ENCODE measurements around the gene SLC46A2.

The SLC46A2 gene, protein sequence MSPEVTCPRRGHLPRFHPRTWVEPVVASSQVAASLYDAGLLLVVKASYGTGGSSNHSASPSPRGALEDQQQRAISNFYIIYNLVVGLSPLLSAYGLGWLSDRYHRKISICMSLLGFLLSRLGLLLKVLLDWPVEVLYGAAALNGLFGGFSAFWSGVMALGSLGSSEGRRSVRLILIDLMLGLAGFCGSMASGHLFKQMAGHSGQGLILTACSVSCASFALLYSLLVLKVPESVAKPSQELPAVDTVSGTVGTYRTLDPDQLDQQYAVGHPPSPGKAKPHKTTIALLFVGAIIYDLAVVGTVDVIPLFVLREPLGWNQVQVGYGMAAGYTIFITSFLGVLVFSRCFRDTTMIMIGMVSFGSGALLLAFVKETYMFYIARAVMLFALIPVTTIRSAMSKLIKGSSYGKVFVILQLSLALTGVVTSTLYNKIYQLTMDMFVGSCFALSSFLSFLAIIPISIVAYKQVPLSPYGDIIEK

DNA sequence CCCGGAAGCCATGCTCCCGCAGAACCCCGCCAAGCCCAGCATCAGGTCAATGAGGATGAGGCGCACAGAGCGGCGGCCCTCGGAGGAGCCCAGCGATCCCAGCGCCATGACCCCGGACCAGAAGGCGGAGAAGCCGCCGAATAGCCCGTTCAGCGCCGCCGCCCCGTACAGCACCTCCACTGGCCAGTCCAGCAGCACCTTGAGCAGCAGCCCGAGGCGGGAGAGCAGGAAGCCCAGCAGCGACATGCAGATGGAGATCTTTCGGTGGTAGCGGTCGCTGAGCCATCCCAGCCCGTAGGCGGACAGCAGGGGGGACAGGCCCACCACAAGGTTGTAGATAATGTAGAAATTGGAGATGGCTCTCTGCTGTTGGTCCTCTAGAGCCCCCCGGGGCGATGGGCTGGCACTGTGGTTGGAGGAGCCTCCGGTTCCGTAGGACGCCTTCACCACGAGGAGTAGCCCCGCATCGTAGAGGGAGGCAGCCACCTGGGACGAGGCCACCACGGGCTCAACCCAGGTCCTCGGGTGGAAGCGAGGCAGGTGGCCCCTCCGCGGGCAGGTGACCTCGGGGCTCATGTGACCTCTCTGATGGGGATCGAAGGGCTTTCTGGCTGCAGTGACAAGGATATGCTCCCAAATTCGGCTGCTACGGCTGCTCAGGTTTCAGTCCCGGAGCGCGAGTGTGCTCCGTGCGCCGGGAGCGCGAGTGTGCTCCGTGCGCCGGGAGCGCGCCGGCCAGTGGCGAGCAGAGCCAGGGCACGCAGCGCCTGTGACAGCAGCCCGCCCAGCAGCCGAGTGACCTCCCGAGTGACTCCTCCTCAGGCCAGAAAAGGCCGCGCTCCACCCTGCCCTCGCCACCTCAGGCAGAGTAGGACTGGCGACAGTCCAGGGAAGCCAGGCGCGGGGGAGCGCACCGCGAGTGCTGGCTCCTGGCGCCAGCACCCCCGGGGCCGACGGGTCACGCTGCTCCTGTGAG, at the start of gene SLC46A2:
Gene SLC46A2 (minus strand): TSS at position 771 of the 976 bp plus-strand sequence. CDS start 195 bp downstream, at position 576.
- Histone ChIP-seq H3K36me3 (ENCODE audit: control insufficient read depth in 5 of 5, insufficient read depth in 5 of 5, low read length in 5 of 5) (no peaks in the 10 kb centered on the region), H3K4me3 (ENCODE audit: low read depth in 1 of 5, low read length in 5 of 5) (peak within 1 kb of the TSS; percentile 32 to 74 (median 59)), H3K4me1 (ENCODE audit: control insufficient read depth in 5 of 5, insufficient read depth in 5 of 5, low read length in 5 of 5) (peaks cover 0 to 28% (median 24%) of the 10 kb centered on the region in 5 donors), H3K27me3 (ENCODE audit: control insufficient read depth in 5 of 5, insufficient read depth in 4 of 5, low read length in 5 of 5) (peaks cover 0 to 14% (median 2%) of the 10 kb centered on the region in 5 donors), H3K9ac (ENCODE audit: low read length in 5 of 5) (peak within 1 kb of the TSS in 3 of 5 donors; percentile 29 to 57 (median 42)), H3K9me3 (ENCODE audit: control insufficient read depth in 5 of 5, low read length in 5 of 5) (no peaks in the 10 kb centered on the region), H3K27ac (ENCODE audit: low read depth, low read length) (no peak within 1 kb of the TSS)

DNA sequence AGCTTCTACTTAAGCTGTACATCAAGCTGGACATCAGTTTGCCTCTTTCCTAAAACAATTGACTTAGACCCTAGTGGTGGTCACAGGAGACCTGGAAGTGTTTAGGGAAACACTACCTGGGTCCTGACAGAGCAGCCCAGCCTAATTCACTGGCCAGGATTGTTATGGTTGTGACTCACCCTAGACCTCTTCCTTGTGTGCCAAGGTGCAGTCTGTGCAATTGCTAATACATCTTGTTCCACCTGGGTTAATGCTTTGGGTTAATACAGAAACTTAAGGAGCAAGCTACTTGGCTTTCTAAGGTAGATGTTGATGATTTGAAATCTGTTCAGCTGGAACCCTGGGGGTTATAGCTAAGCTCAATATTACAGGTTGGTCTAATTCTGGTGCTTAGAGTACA, 48.7 kb upstream of the SLC46A2 start:
- no peaks in the 10 kb centered on the region for H3K36me3 ChIP-seq (ENCODE audit: control insufficient read depth in 5 of 5, insufficient read depth in 5 of 5, low read length in 5 of 5)
- H3K4me3 ChIP-seq (ENCODE audit: low read depth in 1 of 5, low read length in 5 of 5): no peak overlapping the region
- H3K9me3 ChIP-seq (ENCODE audit: control insufficient read depth in 5 of 5, low read length in 5 of 5): no peaks in the 10 kb centered on the region
- H3K27ac ChIP-seq (ENCODE audit: low read depth, low read length): no peak overlapping the region
- H3K4me1 ChIP-seq (ENCODE audit: control insufficient read depth in 5 of 5, insufficient read depth in 5 of 5, low read length in 5 of 5): no peaks in the 10 kb centered on the region
- peaks cover 0 to 20% (median 7%) of the 10 kb centered on the region in 5 donors for H3K27me3 ChIP-seq (ENCODE audit: control insufficient read depth in 5 of 5, insufficient read depth in 4 of 5, low read length in 5 of 5)
- no peak overlapping the region for H3K9ac ChIP-seq (ENCODE audit: low read length in 5 of 5)

DNA sequence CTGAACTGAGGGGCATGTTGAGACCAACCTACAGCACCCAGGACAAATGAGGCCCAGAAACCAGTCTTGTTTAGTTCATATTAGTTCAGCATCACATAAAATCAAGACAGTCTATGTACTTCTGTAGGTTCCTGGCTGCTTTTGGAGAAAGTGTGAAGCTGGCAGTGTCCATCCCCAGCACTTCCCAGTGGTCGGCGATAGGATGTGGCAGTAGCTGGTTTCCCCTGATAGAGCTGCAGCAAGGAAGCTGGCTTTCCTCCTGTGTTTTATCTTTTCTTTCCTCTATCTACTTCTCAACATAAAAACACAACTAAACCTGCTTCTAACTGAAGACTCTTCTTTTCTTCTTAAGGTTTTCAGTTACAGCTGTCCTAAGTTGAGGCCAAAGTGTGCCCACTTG, 43.0 kb upstream of the SLC46A2 start:
- Histone ChIP-seq H3K4me3 (ENCODE audit: low read depth in 1 of 5, low read length in 5 of 5) (no peak overlapping the region), H3K27ac (ENCODE audit: low read depth, low read length) (no peak overlapping the region), H3K9ac (ENCODE audit: low read length in 5 of 5) (no peak overlapping the region), H3K9me3 (ENCODE audit: control insufficient read depth in 5 of 5, low read length in 5 of 5) (no peaks in the 10 kb centered on the region), H3K4me1 (ENCODE audit: control insufficient read depth in 5 of 5, insufficient read depth in 5 of 5, low read length in 5 of 5) (no peaks in the 10 kb centered on the region), H3K27me3 (ENCODE audit: control insufficient read depth in 5 of 5, insufficient read depth in 4 of 5, low read length in 5 of 5) (peaks cover 0 to 22% (median 9%) of the 10 kb centered on the region in 5 donors), H3K36me3 (ENCODE audit: control insufficient read depth in 5 of 5, insufficient read depth in 5 of 5, low read length in 5 of 5) (no peaks in the 10 kb centered on the region)

DNA sequence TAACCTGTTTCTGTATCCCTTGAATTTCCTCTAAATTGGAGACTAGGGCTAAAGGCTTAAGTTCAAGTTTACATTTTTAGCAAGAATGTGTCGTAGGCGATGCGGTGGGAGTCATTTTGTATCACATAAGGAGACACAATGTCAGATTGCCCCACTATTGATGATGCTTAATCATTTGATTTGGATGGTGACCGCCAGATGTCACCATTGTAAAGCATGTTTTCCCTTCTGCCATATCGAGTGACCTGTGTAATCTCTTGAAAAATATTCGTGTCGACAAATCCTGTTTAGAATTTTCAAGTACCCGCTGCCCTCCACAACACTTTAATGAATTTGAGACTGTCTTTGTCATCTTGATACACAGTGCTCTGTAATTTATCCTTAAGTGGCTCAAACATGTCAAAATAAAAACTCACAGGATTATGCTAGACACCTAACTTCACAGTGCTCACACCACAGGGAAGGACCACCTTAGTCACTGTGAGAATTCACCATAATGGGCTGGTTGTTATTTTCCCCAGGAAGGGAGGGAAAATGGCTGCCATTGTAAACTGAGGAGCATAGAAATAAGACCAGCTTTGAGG, 34.5 kb upstream of the SLC46A2 start:
- Histone ChIP-seq H3K4me1 (ENCODE audit: control insufficient read depth in 5 of 5, insufficient read depth in 5 of 5, low read length in 5 of 5) (no peaks in the 10 kb centered on the region), H3K27me3 (ENCODE audit: control insufficient read depth in 5 of 5, insufficient read depth in 4 of 5, low read length in 5 of 5) (no peaks in the 10 kb centered on the region), H3K27ac (ENCODE audit: low read depth, low read length) (no peak overlapping the region), H3K36me3 (ENCODE audit: control insufficient read depth in 5 of 5, insufficient read depth in 5 of 5, low read length in 5 of 5) (no peaks in the 10 kb centered on the region), H3K9ac (ENCODE audit: low read length in 5 of 5) (no peak overlapping the region), H3K9me3 (ENCODE audit: control insufficient read depth in 5 of 5, low read length in 5 of 5) (no peaks in the 10 kb centered on the region), H3K4me3 (ENCODE audit: low read depth in 1 of 5, low read length in 5 of 5) (no peak overlapping the region)

DNA sequence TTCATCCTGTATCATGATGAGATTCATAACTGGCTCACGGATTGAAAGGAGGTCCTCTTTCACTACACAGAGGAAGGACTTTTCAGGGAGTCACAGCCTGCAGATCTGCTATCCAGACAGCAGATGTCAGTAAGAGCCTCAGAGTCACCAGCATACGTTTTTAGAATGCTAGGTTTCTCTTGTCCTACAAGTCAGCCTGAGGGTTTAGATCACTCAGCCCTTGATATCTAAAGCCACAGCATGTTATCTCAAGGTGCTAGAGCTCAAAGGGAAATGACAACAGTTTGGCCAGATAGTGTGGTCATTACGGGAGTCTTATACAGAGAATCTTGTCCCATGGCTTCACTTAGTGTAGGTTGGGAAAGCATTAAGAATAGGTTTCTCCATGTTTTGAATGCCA, 30.9 kb upstream of the SLC46A2 start:
- H3K9me3 ChIP-seq (ENCODE audit: control insufficient read depth in 5 of 5, low read length in 5 of 5): no peaks in the 10 kb centered on the region
- H3K27ac ChIP-seq (ENCODE audit: low read depth, low read length): no peak overlapping the region
- H3K27me3 ChIP-seq (ENCODE audit: control insufficient read depth in 5 of 5, insufficient read depth in 4 of 5, low read length in 5 of 5): no peaks in the 10 kb centered on the region
- H3K9ac ChIP-seq (ENCODE audit: low read length in 5 of 5): no peak overlapping the region
- H3K4me3 ChIP-seq (ENCODE audit: low read depth in 1 of 5, low read length in 5 of 5): no peak overlapping the region
- H3K36me3 ChIP-seq (ENCODE audit: control insufficient read depth in 5 of 5, insufficient read depth in 5 of 5, low read length in 5 of 5): no peaks in the 10 kb centered on the region
- no peaks in the 10 kb centered on the region for H3K4me1 ChIP-seq (ENCODE audit: control insufficient read depth in 5 of 5, insufficient read depth in 5 of 5, low read length in 5 of 5)

DNA sequence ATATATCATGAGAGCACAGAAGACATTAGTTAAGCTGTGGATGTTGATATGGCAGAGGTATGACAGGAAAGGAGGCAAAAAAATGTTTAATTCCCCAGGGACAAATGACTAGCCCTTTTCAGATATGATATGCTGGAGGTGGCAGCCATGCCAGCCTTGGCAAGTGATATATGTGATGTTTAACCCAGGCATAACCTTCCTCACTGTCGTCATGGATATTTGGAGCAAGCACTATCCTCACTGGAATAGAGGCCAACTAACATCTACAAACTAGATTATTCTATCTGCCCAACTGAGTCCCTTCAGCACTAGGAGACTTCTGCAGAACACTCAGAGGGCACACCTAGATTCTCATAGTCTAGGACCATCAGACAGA, 27.3 kb upstream of the SLC46A2 start:
- no peak overlapping the region for H3K9ac ChIP-seq (ENCODE audit: low read length in 5 of 5)
- H3K27me3 ChIP-seq (ENCODE audit: control insufficient read depth in 5 of 5, insufficient read depth in 4 of 5, low read length in 5 of 5): no peaks in the 10 kb centered on the region
- H3K36me3 ChIP-seq (ENCODE audit: control insufficient read depth in 5 of 5, insufficient read depth in 5 of 5, low read length in 5 of 5): no peaks in the 10 kb centered on the region
- no peaks in the 10 kb centered on the region for H3K4me1 ChIP-seq (ENCODE audit: control insufficient read depth in 5 of 5, insufficient read depth in 5 of 5, low read length in 5 of 5)
- no peak overlapping the region for H3K27ac ChIP-seq (ENCODE audit: low read depth, low read length)
- no peak overlapping the region for H3K4me3 ChIP-seq (ENCODE audit: low read depth in 1 of 5, low read length in 5 of 5)
- no peaks in the 10 kb centered on the region for H3K9me3 ChIP-seq (ENCODE audit: control insufficient read depth in 5 of 5, low read length in 5 of 5)

DNA sequence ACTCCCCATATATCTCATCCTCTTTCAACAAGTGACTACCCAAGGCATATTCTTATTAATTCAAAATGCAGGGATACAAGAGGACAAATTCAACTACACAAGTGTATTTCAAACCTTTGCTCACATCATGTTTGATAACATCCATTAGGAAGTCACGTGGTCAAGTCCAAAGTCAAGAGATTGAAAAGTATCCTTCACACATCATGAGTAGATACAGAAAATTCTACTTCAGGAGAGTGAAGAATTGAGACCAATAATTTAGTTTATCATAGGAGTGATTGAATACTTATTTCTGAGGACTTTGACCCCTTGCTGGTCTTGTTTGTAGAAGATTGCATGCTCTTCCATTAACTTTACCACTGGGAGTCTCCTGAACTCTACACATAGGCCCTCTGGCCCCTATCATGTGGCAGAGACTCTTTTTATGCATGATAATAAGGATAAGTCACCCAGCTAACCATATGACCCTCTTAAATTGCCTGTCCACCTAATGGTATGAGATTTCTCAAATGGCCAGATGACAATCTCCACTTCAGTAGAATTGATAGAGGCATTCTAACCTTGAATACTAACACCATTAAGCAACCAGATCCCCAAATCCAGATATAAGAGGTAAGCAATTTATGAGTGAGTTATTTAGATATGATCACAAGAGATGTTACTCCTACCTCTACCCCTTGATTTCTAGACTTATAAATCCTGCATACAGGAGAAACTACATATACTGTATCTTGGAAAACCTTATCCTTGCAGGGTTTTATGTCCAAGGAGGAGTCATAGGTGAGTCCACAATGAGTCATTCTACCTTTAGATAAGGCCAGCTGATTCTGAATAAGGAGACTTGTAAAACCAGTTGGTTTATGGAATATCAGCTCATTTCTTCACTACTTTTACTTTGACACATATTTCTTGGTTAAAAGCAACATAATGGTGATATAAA, 26.6 kb upstream of the SLC46A2 start:
- Histone ChIP-seq H3K27ac (ENCODE audit: low read depth, low read length) (no peak overlapping the region), H3K4me1 (ENCODE audit: control insufficient read depth in 5 of 5, insufficient read depth in 5 of 5, low read length in 5 of 5) (no peaks in the 10 kb centered on the region), H3K36me3 (ENCODE audit: control insufficient read depth in 5 of 5, insufficient read depth in 5 of 5, low read length in 5 of 5) (no peaks in the 10 kb centered on the region), H3K27me3 (ENCODE audit: control insufficient read depth in 5 of 5, insufficient read depth in 4 of 5, low read length in 5 of 5) (no peaks in the 10 kb centered on the region), H3K9ac (ENCODE audit: low read length in 5 of 5) (no peak overlapping the region), H3K9me3 (ENCODE audit: control insufficient read depth in 5 of 5, low read length in 5 of 5) (no peaks in the 10 kb centered on the region), H3K4me3 (ENCODE audit: low read depth in 1 of 5, low read length in 5 of 5) (no peak overlapping the region)

DNA sequence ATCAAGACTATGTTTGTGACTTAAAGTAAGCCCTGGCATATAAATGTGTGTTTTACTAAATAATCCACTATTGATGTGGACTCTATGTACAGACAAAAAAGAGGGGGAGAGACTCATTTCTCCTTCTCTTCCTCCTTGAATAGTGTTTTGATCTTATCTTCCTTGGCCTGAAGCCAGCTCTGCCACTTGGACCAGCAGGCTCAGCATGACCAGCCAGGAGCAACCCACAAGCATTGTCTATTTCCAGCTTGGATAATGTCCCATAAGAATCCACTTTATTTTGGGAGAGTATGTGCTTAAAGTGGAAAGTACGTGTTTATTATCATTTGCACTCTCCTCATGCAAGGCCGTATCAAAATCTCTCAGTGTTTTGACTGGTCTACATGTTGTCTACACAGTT, 23.8 kb upstream of the SLC46A2 start:
- no peaks in the 10 kb centered on the region for H3K36me3 ChIP-seq (ENCODE audit: control insufficient read depth in 5 of 5, insufficient read depth in 5 of 5, low read length in 5 of 5)
- no peaks in the 10 kb centered on the region for H3K4me1 ChIP-seq (ENCODE audit: control insufficient read depth in 5 of 5, insufficient read depth in 5 of 5, low read length in 5 of 5)
- H3K27ac ChIP-seq (ENCODE audit: low read depth, low read length): no peak overlapping the region
- no peak overlapping the region for H3K9ac ChIP-seq (ENCODE audit: low read length in 5 of 5)
- no peaks in the 10 kb centered on the region for H3K27me3 ChIP-seq (ENCODE audit: control insufficient read depth in 5 of 5, insufficient read depth in 4 of 5, low read length in 5 of 5)
- H3K4me3 ChIP-seq (ENCODE audit: low read depth in 1 of 5, low read length in 5 of 5): no peak overlapping the region
- H3K9me3 ChIP-seq (ENCODE audit: control insufficient read depth in 5 of 5, low read length in 5 of 5): no peaks in the 10 kb centered on the region

DNA sequence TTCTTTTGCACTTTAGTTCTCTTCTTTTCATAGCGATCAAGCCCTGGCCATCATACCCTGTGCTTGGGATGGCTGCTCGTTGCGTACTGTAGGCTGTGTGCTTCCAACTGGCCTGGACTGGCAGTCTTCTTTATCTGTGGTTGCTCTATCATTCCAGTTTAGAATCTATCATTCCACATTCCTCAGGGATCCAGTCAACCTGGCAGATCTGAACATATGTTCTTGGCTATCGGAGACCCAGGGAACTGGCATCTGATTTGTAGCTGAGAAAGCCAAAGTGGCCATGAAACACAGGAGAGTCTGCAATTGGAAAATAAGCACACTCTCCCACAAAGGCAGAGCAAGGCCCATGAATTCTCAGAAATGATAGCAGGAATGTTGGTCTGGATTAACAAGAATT, 22.6 kb upstream of the SLC46A2 start:
- H3K36me3 ChIP-seq (ENCODE audit: control insufficient read depth in 5 of 5, insufficient read depth in 5 of 5, low read length in 5 of 5): no peaks in the 10 kb centered on the region
- no peak overlapping the region for H3K4me3 ChIP-seq (ENCODE audit: low read depth in 1 of 5, low read length in 5 of 5)
- no peaks in the 10 kb centered on the region for H3K27me3 ChIP-seq (ENCODE audit: control insufficient read depth in 5 of 5, insufficient read depth in 4 of 5, low read length in 5 of 5)
- H3K9me3 ChIP-seq (ENCODE audit: control insufficient read depth in 5 of 5, low read length in 5 of 5): no peaks in the 10 kb centered on the region
- H3K27ac ChIP-seq (ENCODE audit: low read depth, low read length): no peak overlapping the region
- no peaks in the 10 kb centered on the region for H3K4me1 ChIP-seq (ENCODE audit: control insufficient read depth in 5 of 5, insufficient read depth in 5 of 5, low read length in 5 of 5)
- H3K9ac ChIP-seq (ENCODE audit: low read length in 5 of 5): no peak overlapping the region
